HEK293 (cell line): ENCODE measurements around the gene ABCF1.

Experiments used
- KLF7 ChIP-seq: fragments of 450-650 bp; formaldehyde crosslinking; IDR thresholded peaks from 2 replicates; pipeline ENCODE4 v1.5.1; 2016; ENCODE audit warnings: missing biosample characterization, missing genetic modification characterization, borderline replicate concordance
- SP2 ChIP-seq: fragments of 450-650 bp; formaldehyde crosslinking; IDR thresholded peaks from 2 replicates; pipeline ENCODE4 v1.5.1; 2016; ENCODE audit warnings: missing biosample characterization, missing genetic modification characterization
- YY1 ChIP-seq: fragments of 450-650 bp; formaldehyde crosslinking; IDR thresholded peaks from 2 replicates; pipeline ENCODE4 v1.5.1; 2018; ENCODE audit warnings: missing biosample characterization, missing genetic modification characterization
- ZBTB44 ChIP-seq: fragments of 450-650 bp; IDR thresholded peaks from 2 replicates; pipeline ENCODE4 v1.5.1; 2018; ENCODE audit warnings: missing biosample characterization, mild to moderate bottlenecking, missing genetic modification characterization
- ZNF174 ChIP-seq: fragments of 450-650 bp; formaldehyde crosslinking; IDR thresholded peaks from 2 replicates; pipeline ENCODE4 v1.5.0; 2017; ENCODE audit warnings: missing biosample characterization, mild to moderate bottlenecking, missing genetic modification characterization
- ZNF302 ChIP-seq: fragments of 450-650 bp; formaldehyde crosslinking; IDR thresholded peaks from 2 replicates; pipeline ENCODE4 v1.5.1; 2016; ENCODE audit warnings: missing biosample characterization, missing genetic modification characterization, low read depth
- ZNF624 ChIP-seq: fragments of 450-650 bp; formaldehyde crosslinking; IDR thresholded peaks from 2 replicates; pipeline ENCODE4 v1.5.1; 2017; ENCODE audit warnings: missing biosample characterization, missing genetic modification characterization
- ZNF785 ChIP-seq: fragments of 450-650 bp; formaldehyde crosslinking; IDR thresholded peaks from 2 replicates; pipeline ENCODE4 v1.5.1; 2016; ENCODE audit warnings: missing biosample characterization, missing genetic modification characterization
- TF ChIP-seq, protein P1 (sequence below): fragments of 450-650 bp; formaldehyde crosslinking; IDR thresholded peaks from 2 replicates; pipeline ENCODE4 v1.5.1; 2016; ENCODE audit warnings: missing biosample characterization, missing genetic modification characterization
- TF ChIP-seq, protein P2 (sequence below): fragments of 450-650 bp; formaldehyde crosslinking; IDR thresholded peaks from 2 replicates; pipeline ENCODE4 v1.5.1; 2016; ENCODE audit warnings: missing biosample characterization, missing genetic modification characterization
- TF ChIP-seq, protein P3 (sequence below): sonication (generic); formaldehyde crosslinking; IDR thresholded peaks from 2 replicates; pipeline ENCODE4 v1.8.1; 2022; ENCODE audit warnings: mild to moderate bottlenecking, moderate library complexity, missing genetic modification reagents

- TF ChIP-seq, protein P1, sequence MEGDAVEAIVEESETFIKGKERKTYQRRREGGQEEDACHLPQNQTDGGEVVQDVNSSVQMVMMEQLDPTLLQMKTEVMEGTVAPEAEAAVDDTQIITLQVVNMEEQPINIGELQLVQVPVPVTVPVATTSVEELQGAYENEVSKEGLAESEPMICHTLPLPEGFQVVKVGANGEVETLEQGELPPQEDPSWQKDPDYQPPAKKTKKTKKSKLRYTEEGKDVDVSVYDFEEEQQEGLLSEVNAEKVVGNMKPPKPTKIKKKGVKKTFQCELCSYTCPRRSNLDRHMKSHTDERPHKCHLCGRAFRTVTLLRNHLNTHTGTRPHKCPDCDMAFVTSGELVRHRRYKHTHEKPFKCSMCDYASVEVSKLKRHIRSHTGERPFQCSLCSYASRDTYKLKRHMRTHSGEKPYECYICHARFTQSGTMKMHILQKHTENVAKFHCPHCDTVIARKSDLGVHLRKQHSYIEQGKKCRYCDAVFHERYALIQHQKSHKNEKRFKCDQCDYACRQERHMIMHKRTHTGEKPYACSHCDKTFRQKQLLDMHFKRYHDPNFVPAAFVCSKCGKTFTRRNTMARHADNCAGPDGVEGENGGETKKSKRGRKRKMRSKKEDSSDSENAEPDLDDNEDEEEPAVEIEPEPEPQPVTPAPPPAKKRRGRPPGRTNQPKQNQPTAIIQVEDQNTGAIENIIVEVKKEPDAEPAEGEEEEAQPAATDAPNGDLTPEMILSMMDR (tag by site-specific recombination) = no peak
- no peak for TF ChIP-seq KLF7 (tag by site-specific recombination)
- no peak for TF ChIP-seq YY1
- TF ChIP-seq ZNF174 = no peak
- no peak for TF ChIP-seq ZNF624 (tag by site-specific recombination)
- no peak for TF ChIP-seq ZNF785 (tag by site-specific recombination)
- TF ChIP-seq SP2 (tag by site-specific recombination) = no peak
- TF ChIP-seq, protein P2, sequence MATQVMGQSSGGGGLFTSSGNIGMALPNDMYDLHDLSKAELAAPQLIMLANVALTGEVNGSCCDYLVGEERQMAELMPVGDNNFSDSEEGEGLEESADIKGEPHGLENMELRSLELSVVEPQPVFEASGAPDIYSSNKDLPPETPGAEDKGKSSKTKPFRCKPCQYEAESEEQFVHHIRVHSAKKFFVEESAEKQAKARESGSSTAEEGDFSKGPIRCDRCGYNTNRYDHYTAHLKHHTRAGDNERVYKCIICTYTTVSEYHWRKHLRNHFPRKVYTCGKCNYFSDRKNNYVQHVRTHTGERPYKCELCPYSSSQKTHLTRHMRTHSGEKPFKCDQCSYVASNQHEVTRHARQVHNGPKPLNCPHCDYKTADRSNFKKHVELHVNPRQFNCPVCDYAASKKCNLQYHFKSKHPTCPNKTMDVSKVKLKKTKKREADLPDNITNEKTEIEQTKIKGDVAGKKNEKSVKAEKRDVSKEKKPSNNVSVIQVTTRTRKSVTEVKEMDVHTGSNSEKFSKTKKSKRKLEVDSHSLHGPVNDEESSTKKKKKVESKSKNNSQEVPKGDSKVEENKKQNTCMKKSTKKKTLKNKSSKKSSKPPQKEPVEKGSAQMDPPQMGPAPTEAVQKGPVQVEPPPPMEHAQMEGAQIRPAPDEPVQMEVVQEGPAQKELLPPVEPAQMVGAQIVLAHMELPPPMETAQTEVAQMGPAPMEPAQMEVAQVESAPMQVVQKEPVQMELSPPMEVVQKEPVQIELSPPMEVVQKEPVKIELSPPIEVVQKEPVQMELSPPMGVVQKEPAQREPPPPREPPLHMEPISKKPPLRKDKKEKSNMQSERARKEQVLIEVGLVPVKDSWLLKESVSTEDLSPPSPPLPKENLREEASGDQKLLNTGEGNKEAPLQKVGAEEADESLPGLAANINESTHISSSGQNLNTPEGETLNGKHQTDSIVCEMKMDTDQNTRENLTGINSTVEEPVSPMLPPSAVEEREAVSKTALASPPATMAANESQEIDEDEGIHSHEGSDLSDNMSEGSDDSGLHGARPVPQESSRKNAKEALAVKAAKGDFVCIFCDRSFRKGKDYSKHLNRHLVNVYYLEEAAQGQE (tag by site-specific recombination) = no peak
- no peak for TF ChIP-seq ZNF302
- TF ChIP-seq ZBTB44 (tag by site-specific recombination) = no peak
- TF ChIP-seq, protein P3, sequence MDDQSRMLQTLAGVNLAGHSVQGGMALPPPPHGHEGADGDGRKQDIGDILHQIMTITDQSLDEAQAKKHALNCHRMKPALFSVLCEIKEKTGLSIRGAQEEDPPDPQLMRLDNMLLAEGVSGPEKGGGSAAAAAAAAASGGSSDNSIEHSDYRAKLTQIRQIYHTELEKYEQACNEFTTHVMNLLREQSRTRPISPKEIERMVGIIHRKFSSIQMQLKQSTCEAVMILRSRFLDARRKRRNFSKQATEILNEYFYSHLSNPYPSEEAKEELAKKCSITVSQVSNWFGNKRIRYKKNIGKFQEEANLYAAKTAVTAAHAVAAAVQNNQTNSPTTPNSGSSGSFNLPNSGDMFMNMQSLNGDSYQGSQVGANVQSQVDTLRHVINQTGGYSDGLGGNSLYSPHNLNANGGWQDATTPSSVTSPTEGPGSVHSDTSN (CRISPR knock-in tag) = no peak
These were observed 979 bp upstream of the ABCF1 start for GRCh38 chr6:30570263-30570662.
